ENCODE measurements around the gene GALNS.

DNA sequence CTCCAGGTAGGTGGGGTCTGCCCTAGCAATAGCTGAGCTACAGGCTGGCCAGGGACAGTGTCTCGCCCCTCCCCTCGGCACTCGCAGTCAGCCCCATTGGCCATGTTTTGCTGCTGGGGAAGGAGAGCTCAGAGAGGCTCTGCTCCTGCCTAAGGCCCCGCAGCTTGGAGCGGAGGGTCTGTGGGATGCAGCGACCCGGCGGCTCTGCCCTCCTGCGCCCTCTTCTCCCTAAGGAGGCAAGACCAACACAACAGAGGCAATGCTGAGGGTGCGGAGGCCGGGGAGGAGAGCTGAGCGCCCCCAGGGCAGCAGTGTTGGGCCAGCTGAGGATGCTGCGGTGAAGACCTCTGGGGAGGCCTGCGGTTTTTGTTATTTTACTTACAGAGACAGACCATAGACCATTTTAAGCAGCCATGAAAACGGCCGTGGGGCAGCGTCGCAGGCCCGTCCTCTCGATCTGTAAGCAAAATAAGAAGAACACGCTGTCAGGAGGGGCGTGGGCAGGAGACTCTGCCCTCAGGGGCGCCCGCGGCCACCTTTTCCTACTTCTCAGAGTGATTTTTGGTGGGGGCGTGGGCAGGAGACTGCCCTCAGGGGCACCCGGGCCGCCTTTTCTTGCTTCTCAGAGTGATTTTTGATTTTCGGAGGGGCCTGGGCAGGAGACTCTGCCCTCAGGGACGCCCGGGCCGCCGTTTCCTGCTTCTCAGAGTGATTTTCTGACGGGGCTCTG is 41.1 kb upstream of the GALNS start:
- no peak for TF ChIP-seq CTCF (IDR thresholded peaks at IDR 0.05; ENCODE audit: poor library complexity)
- TF ChIP-seq EZH2phosphoT487 (IDR thresholded peaks at IDR 0.05; ENCODE audit: low read depth, severe bottlenecking, unreplicated experiment), result no peak
